GM19238 (cell line): ENCODE results near the gene BRD3.
A peak's percentile ranks its signal among the peaks of the same experiment; 100 is the strongest.
"Not testable (repeated sequence)": the region's sequence is repeated elsewhere in the genome, so short reads cannot be mapped to it uniquely, and the experiment has no call there.

Experiments
- DNase-seq: peaks from one replicate; pipeline ENCODE4 v3.0.0; 2011; ENCODE audit warnings: low spot score; ENCODE audit not compliant: insufficient read length

BRD3 gene

DNA sequence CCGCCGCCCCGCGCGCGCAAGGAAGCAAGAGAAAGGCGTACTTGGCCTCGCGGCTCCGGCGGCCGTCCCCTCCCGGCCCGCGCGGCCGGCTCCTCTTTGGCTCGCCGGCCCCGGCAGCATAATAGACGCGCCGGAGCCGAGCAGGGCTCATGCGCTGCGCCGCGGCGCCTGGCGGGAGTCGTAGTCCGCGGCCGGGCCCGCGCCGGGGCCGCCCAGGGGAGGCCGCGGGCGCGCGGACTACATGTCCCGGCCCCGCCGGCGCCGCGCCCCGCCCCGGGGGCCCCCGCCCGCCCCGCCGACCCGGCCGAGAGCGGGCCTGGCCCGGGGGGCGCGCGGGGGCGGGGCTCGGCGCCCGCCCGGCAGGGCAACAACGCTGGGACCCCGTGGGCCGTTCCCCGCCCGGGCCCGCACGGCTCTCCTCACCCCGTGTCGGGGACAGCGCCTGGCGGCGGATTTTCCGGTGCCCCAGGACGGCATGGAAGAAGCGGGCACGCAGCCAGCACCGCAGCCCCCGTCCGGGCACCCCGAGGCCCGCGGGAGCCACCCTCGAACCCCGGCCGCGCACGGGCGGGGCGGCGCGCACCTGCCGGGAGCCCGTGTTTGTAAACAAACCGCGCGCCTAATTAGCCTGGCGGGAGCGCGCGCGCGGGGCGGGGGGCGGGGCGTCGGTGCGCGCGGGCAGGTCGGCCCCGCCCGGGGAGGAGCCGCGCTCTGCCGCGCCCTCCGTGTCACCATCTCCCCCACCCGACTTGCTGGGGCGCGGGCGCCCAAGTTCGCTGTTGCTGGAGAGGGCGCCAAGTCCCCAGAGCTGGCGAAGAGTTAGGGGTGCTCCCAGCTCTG, at the start of gene BRD3:
BRD3 (minus strand) TSS at position 123 of the 840 bp plus-strand sequence. CDS start 14,549 bp downstream, outside the sequence.
- peak; percentile 94 for DNase-seq

DNA sequence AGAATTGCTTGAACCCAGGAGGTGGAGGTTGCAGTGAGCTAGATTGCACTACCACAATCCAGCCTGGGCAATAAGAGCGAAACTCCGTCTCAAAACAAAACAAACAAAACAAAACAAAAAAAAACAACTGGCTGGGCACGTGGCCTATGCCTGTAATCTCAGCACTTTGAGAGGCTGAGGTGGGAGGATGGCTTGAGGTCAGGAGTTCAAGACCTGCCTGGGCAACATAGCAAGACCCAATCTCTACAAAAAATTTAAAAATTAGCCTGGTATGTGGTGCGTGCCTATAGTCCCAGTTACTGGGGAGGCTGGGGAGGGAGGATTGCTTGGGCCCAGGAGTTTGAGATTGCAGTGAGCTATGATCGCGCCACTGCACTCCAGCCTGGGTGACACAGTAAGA, 44.7 kb upstream of the BRD3 start:
- DNase-seq, result no peak

DNA sequence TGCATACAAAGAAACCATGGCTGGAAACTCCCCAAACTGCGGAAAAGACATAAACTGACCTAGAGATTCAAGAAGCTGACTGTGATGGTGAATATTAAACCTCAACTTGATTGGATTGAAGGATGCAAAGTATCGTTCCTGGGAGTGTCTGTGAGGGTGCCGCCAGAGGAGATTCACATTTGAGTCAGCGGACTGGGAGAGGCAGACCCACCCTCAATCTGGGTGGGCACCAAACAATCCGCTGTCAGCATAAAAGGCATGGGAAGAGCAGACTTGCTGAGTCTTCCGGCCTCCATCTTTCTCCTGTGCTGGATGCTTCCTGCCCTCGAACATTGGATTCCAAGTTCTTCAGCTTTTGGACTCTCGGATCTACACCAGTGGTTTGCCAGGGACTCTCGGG, 43.2 kb upstream of the BRD3 start:
- DNase-seq, result no peak

DNA sequence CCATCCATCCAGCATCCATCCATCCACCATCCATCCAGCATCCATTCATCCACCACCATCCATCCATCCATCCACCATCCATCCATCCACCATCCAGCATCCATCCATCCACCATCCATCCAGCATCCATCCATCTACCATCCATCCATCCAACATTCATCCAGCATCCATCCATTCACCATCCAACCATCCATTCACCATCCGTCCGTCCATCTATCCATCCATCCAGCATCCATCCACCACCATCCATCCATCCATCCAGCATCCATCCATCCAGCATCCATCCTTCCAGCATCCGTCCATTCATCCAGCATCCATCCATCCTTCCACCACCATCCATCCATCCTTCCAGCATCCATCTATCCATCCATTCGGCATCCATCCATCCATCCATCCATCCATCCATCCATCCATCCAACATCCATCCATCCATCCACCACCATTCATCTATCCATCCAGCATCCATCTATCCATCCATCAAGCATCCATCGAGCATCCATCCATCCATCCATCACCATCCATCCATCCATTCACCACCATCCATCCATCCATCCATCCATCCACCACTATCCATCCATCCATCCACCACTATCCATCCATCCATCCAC, 35.7 kb upstream of the BRD3 start:
- no peak for DNase-seq

DNA sequence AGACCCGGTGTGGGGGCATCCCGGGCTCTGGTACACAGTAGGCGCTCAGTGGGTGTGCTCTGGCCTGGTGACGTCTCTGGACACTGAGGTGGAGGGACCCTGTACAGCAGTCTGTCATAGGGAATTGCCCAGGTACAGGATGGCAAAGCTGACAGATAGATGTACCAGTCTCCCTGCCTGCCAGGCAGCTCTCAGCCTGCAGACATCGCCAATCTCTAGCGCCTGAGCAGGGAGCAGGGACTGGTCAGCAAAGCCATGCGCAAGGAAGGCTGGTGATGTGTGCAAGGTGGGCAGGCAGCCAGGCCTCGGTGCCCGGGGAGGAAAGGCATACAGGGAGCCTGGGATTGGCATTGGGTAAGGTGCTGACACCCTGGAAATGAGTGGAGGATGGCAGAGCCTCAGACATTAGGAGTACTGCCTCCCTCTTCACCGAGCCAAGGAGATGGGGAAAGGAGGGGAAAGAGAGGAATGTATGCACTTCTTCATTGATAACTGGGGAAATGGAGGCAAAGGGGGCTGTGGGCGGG, 33.9 kb upstream of the BRD3 start:
- no peak for DNase-seq

DNA sequence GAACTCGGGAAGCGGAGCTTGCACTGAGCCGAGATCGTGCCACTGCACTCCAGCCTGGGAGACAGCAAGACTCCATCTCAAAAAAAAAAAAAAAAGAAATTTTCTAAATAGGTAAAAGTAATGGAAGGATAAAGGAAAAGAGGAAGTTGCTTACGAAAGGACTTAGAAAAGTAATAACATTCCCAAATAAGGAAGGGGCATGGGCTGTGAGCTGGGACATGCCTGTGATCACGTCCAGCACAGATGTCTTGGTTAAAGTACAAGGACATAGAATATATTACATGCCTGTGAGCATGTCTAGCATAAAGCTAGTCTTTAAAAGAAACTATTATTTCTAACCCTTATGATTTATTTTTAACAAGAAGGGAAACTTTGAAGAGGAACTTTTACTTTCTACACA, 33.3 kb upstream of the BRD3 start:
- not testable (repeated sequence) for DNase-seq

DNA sequence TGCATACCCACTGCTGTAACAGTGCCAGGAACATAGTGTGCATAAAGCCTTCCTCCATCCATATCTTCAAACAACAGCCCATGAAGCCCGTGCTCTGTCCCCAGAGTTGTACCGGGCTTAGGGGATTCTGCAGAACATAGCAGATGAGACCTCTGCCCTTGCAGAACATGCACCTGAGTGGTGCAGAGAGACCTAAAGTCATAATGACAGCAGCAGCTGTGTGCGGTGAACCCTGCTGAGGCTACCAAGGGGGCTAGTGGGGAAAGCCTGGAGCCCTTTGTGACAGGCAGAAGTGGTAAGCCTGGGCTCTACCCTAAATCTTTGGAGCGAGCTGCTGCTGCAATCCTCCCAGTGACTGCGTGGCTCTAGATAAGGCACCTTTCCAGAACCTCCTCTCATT, 32.2 kb upstream of the BRD3 start:
- no peak for DNase-seq

DNA sequence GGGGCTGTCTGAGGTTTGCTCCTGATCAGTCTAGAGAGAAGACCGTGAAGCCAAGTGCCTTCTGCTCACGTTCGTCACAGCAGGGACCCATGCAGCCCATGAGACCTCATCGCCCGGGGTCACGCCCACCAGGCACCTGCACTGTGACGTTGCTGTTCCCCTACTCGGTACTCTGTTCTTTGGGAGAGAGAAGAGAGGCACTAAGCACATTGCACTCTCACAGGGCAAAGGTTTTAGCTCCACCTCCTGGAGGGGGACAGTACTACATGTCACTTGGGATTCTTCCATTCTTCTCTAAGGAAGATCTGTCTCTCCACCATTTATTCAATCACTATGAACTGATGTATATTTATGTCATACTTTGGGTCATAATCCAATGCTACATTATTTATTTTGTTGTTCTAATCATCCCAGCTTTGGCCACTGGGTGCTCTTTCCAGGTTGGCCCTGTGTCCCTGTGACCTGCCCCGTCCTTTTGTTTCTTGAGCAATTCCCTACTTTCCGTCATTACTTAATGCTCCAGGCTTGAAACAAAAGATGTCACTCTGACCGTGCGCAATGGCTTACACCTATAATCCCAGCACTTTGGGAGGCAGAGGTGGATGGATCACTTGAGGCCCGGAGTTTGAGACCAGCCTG, 31.4 kb upstream of the BRD3 start:
- peak; percentile 23 for DNase-seq

DNA sequence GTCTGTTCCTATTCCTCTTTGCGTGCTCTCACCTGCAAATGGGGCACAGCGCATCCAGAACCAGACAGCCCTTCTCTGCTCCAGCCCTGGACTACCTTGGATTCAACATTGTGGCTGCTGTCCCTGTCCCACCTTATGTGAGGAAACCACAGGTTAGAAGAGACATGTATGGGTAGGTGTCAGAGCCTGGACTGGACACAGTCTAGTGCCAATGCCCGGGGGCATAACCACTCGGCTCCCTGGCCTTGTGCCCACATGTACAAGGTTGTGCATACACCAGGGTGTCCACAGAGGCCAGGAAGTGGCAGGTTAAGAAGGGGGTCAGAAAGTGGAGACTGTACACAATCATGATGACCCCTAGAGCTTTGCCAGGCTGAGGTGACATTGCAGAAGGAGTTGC, 22.1 kb upstream of the BRD3 start:
- no peak for DNase-seq

DNA sequence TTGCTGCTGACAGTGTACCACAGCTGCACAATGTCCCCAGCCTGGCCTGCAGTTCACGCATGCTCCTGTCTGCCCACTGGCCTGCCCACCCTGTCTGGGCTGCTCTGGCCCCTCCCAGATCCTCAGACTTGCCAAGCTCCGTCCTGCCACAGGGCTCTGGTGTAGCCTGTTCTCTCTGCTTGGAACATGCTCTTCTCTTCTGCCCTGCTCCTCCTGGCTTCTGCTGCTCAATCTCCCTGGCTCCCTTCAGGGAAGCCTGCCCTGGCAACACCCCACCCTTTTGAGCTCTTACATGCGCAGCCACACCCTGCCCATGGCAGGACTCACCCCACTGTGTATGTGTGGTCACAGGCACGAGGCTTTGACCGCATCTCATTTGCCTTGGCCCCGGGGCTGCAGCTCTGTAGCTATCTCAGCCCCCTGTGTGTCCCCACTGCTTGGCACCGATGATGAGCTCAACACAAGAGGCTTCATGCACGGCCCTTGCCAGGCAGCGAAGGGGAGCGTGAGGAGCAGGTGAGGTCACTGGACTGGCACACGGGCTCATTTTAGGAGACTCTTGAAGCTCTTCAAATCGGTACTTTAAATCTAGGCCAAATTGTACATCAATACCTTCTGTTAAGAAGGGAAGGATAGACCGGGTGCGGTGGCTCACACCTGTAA, 20.4 kb upstream of the BRD3 start:
- no peak for DNase-seq

DNA sequence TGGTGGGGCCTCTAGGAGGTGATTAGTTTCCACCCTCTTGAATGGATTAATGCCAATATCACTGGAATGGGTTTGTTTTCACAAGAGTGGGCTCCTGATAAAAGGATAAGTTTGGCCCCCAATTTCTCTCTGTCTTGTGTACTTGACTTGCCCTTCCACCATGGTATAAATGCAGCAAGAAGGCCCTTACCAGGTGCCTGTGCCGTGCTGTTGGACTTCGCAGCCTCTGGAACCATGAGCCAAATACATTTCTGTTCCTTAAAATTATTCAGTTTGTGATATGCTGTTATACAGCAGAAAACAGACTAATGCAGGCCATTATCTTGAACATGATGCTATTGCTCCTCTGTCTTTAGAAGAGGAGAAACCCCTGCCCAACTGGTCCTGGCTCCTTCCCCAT, 17.8 kb upstream of the BRD3 start:
- no peak for DNase-seq

DNA sequence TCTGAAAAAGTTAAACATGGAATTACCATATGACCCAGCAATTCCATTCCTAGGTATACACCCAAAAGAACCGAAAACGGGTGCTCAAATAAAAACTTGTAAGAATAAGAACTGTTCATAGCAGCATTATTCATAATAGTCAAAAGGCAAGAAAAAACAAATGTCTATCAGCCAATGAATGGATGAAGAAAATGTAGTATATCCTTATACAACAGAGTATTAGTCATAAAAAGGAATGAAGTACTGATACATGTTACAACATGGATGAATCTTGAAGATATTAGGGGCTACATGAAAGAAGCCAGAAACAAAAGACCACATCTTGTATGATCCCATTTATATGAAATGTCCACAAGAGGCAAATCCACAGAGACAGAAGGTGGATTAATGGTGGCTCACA, 15.6 kb upstream of the BRD3 start:
- DNase-seq, result no peak

DNA sequence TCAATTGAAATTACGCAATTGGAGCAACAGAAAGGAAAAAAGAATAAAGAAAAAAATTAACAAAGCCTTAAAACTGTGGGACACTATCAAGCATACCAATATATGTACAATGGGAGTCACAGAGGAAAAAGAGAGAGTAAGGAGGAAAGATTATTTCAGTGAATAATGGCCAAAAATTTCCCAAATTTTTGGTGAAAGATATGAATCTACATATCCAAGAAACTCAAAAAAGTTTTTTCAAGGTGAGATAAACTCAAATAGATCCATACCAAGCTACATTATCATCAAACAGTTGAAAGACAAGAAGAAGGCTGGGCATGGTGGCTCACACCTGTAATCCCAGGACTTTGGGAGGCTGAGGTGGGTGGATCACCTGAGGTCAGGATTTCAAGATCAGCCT, 8.8 kb upstream of the BRD3 start:
- DNase-seq, result no peak

DNA sequence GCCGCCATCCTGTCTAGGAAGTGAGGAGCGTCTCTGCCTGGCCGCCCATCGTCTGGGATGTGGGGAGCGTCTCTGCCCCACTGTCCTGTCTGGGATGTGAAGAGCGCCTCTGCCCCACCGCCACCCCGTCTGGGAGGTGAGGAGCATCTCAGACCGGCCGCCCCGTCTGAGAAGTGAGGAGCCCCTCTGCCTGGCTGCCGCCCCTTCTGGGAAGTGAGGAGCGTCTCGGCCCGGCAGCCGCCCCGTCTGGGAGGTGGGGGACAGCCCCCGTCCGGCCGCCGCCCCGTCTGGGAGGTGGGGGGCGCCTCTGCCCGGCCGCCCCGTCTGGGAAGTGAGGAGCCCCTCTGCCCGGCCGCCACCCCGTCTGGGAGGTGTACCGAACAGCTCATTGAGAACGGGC, 7.9 kb upstream of the BRD3 start:
- DNase-seq, result not testable (repeated sequence)

DNA sequence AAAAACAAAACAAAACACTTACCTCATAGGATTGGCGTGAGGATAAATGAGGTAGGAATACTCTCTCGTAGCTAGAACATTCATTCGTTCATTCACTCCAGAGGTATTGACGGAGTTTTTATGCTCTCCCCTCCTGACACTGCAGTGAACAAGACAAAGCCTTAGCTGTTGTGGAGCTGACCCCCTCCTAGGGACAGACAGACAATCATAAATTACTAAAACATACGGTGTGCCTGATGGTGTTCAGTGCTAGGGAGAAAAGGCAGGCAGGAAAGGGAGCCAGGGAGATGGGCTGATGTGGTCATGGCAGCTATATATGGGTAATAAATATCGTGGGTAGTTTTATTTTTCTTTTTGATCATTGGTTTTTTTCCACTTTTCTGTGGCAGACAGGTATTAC, 5.7 kb upstream of the BRD3 start:
- no peak for DNase-seq

DNA sequence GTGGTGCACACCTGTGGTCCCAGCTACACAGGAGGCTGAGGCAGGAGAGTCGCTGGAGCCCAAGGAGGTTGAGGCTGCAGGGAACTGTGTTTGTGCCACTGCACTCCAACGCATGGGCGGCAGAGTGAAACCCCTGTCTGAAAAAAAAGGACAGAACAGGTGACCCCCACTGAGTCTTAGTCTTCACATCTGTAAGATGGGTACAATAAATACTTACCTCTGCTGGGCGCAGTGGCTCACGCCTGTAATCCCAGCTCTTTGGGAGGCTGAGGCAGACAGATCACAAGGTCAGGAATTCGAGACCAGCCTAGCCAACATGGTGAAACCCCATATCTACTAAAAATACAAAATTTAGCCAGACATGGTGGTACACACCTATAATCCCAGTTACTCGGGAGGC, 4.9 kb upstream of the BRD3 start:
- DNase-seq, result not testable (repeated sequence)

DNA sequence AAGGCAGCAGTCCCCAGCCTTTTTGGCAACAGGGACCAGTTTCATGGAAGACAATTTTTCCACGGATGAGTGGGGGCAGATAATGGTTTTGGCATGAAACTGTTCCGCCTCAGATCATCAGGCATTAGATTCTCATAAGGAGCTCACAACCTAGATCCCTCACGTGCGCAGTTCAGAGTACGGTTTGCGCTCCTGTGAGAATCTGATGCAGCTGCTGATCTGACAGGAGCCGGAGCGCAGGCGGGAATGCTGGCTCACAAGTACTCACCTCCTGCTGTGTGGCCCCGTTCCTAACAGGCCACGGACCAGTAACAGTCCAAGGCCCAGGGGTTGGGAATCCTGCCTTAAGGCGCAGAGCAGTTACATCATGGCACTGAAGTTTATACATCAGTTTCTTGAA, 3.3 kb upstream of the BRD3 start:
- DNase-seq, result no peak

DNA sequence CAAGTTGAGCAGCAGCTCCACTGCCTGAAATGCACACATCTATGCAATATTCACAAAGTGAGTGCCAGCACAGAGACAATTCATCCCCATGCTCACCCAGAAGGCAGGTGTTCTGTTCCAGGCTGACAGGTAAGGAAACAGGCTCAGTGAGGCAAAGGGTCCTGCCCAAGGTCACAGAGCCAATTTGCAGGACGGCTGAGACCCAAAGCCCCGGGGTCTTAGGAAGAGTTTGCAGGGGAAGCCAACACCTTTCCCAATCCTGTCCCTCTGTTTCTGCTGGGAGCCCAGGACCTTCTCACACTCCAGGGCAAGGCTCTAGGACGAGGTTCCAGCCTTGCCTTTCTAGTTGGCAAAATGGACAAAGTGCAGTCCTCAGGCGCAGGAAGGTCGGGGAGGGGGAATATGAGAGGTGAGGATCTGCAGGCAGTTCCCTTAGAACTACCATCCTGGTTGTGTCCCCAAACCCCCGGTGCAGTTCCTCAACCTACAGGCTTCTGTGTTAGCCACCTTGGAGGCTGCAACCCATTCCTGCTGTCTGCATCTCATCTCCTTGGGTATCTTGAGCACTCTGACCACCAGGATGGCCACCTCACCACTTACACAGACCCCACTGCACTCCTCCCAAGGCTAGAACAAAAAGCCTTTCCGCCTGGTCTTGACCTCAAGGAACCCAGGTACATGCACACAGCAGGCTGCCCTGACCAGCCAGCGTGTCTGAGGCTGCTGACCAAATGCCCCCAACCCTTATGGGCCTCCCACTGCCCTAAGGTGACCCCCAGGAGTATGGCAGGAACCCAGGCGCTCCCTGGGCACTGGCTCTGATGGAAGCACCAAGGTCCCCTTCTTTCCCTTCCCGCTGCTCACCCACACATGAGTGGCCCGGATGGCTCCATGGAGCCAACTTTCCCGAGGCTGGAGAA, 1.9 kb upstream of the BRD3 start:
- DNase-seq, result no peak

DNA sequence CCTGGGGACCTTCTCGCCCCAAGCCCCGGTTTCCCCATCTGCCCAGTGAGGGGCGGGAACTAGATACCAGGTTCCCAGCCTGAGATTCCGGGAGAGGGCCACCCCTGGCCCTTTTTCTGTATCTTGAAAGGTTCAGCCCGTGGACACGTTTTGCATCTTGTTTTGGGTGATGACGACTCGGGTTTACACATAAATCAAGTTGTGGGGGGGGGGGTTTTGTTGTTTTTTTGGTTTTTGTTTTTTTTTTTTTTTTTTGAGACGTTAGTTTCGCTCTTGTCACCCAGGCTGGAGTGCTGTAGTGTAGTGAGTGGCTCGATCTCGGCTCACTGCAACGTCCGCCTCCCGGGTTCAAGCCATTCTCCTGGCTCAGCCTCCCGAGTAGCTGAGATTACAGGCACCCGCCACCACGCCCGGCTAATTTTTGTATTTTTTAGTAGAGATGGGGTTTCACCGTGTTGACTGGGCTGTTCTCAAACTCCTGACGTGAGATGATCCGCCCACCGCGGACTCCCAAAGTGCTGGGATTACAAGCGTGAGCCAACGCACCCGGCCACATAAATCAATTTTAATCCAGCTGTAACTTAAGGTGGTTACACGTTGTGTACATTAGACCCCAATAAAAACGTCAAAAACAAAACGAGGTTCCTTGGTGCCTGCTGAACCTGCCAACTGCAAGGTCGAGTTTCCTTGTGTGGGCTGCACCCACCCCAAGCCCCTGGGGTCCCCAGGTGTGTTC, 1.1 kb upstream of the BRD3 start:
- DNase-seq, result no peak
